HG02852 (cell line): Measurements from ENCODE around the gene ZC3H13.

Experiments used
- ATAC-seq: cut with Tn5 transposase; IDR thresholded peaks from one replicate; pipeline ENCODE4 v1.9.1; 2021; ENCODE audit warnings: mild to moderate bottlenecking, moderate library complexity; ENCODE audit not compliant: unreplicated experiment

The ZC3H13 gene

GRCh38 chr13:45941261-45941660 lies 111.3 kb downstream of the ZC3H13 start:
- no peak for ATAC-seq

- no peak for ATAC-seq
Observed at GRCh38 chr13:45940061-45940460, 112.5 kb downstream of the ZC3H13 start.

GRCh38 chr13:45936621-45937020 lies 115.9 kb downstream of the ZC3H13 start:
- ATAC-seq: no peak

GRCh38 chr13:45934283-45934682 lies 118.3 kb downstream of the ZC3H13 start:
- no peak for ATAC-seq

- no peak for ATAC-seq
Observed at GRCh38 chr13:45933203-45933908, 119.2 kb downstream of the ZC3H13 start.

- ATAC-seq: no peak
Observed at GRCh38 chr13:45932676-45933075, 119.9 kb downstream of the ZC3H13 start.

- no peak for ATAC-seq
Observed at GRCh38 chr13:45932172-45932571, 120.4 kb downstream of the ZC3H13 start.

GRCh38 chr13:45931211-45931610 lies 121.3 kb downstream of the ZC3H13 start:
- ATAC-seq: no peak

- no peak for ATAC-seq
Observed at GRCh38 chr13:45930177-45930576, 122.4 kb downstream of the ZC3H13 start.

GRCh38 chr13:45928843-45929242 lies 123.7 kb downstream of the ZC3H13 start:
- no peak for ATAC-seq

- no peak for ATAC-seq
Observed at GRCh38 chr13:45928176-45928575, 124.4 kb downstream of the ZC3H13 start.

- no peak for ATAC-seq
Observed at GRCh38 chr13:45926741-45927140, 125.8 kb downstream of the ZC3H13 start.

GRCh38 chr13:45925151-45925550 lies 127.4 kb downstream of the ZC3H13 start:
- ATAC-seq: no peak

- no peak for ATAC-seq
Observed at GRCh38 chr13:45921162-45921736, 131.3 kb downstream of the ZC3H13 start.

GRCh38 chr13:45918597-45918996 lies 133.9 kb downstream of the ZC3H13 start:
- ATAC-seq: no peak

- no peak for ATAC-seq
Observed at GRCh38 chr13:45917019-45917418, 135.5 kb downstream of the ZC3H13 start.

- no peak for ATAC-seq
Observed at GRCh38 chr13:45915686-45916439, 136.7 kb downstream of the ZC3H13 start.

GRCh38 chr13:45909673-45910072 lies 142.9 kb downstream of the ZC3H13 start:
- no peak for ATAC-seq

- ATAC-seq: no peak
Observed at GRCh38 chr13:45909089-45909488, 143.5 kb downstream of the ZC3H13 start.

GRCh38 chr13:45907503-45907902 lies 145.0 kb downstream of the ZC3H13 start:
- no peak for ATAC-seq
